Small intestine (tissue), 7 donors: Measurements from ENCODE around the gene RAPGEF4. TPM values are rescaled to one million over a fixed set of nuclear protein-coding genes. Genes with fewer than 3 reads are reported as not detected.
A peak's percentile ranks its signal among the peaks of the same experiment; 100 is the strongest.

Source experiments
- DNase-seq, 2 donors: peaks; one replicate each; pipeline versions ENCODE4 v3.0.0 to v3.0.0-alpha.2; 2013
- FAIRE-seq: peaks from 2 replicates; lab custom pipeline; 2012; peaks lifted over from hg19 to GRCh38; lab: Jason Lieb, UNC
- H3K27ac ChIP-seq, 3 donors: one replicate each; pipeline ENCODE4 v1.5.1; 2013; ENCODE audit warnings: low read length in 2 of 3, mild to moderate bottlenecking in 2 of 3, control low read depth in 1 of 3, inconsistent platforms in 1 of 3, low read depth in 1 of 3, moderate library complexity in 1 of 3
- H3K27me3 ChIP-seq, 3 donors: one replicate each; pipeline ENCODE4 v1.6.1; 2013; ENCODE audit warnings: low read length in 3 of 3, inconsistent platforms in 1 of 3; ENCODE audit not compliant: control insufficient read depth in 3 of 3, insufficient read depth in 3 of 3
- H3K36me3 ChIP-seq, 3 donors: one replicate each; pipeline ENCODE4 v1.6.1; 2013; ENCODE audit warnings: low read length in 3 of 3, inconsistent platforms in 1 of 3, low read depth in 1 of 3, mild to moderate bottlenecking in 1 of 3, moderate library complexity in 1 of 3; ENCODE audit not compliant: control insufficient read depth in 3 of 3, insufficient read depth in 2 of 3
- H3K4me1 ChIP-seq, 3 donors: one replicate each; pipeline ENCODE4 v1.6.1; 2013; ENCODE audit warnings: low read length in 2 of 3, inconsistent platforms in 1 of 3, low read depth in 1 of 3, mild to moderate bottlenecking in 1 of 3, moderate library complexity in 1 of 3; ENCODE audit not compliant: control insufficient read depth in 3 of 3, insufficient read depth in 2 of 3
- H3K4me3 ChIP-seq, 3 donors: one replicate each; pipeline ENCODE4 v1.5.1; 2013; ENCODE audit warnings: low read length in 3 of 3, control low read depth in 1 of 3, inconsistent platforms in 1 of 3, low read depth in 1 of 3, mild to moderate bottlenecking in 1 of 3, moderate library complexity in 1 of 3
- H3K9me3 ChIP-seq, 2 donors: one replicate each; pipeline ENCODE4 v1.6.1; 2013; ENCODE audit warnings: low read depth in 1 of 2, low read length in 1 of 2; ENCODE audit not compliant: control insufficient read depth in 2 of 2, insufficient read depth in 1 of 2
- WGBS, 3 donors: extraction: QIAGEN DNeasy Blood & Tissue Kit; methylation state at CpG; one replicate each; pipeline ENCODE4 v1.1.7; 2013; 5-methylcytosine and 5-hydroxymethylcytosine counted together
- polyA plus RNA-seq, 4 donors: library from polyadenylated mRNA; stranded (reverse) in 3 of 4; unstranded in 1 of 4; fragments of 200-250 nt in 3 of 4; fragments of 120-200 nt in 1 of 4; gene quantifications; one replicate each; pipeline versions ENCODE4 v1.2.1 to v1.2.3, GENCODE V29; 2013
- donor health status: healthy with polysubstance abuse.
- donor health status: control.
- donor health status: control.
- donor health status: Bipolar disorder and iron deficiency.
- donor health status: healthy.

RAPGEF4 gene
- polyA plus RNA-seq, 4 donors, result 0.45 to 7.2 (median 3.4) TPM

- Histone ChIP-seq H3K27me3 (peaks cover 0 to 4% (median 0%) of the 10 kb centered on the region in 3 donors), H3K36me3 (peaks cover 0 to 2% (median 0%) of the 10 kb centered on the region in 3 donors), H3K4me3 (no peak overlapping the region), H3K9me3 (peaks cover 0 to 10% of the 10 kb centered on the region in 2 donors), H3K27ac (no peak overlapping the region), H3K4me1 (peaks cover 0 to 3% (median 0%) of the 10 kb centered on the region in 3 donors)
- FAIRE-seq, result no peak
- 37 to 40% (median 38%) methylated on average over 2 of the region's 2 CpGs for WGBS, 3 donors
- DNase-seq, result no peak
Observed at GRCh38 chr2:172751564-172751963, 15.9 kb downstream of the RAPGEF4 start.

- FAIRE-seq (no peak), DNase-seq (peak in 1 of 2 donors; percentile 11)
- H3K36me3 ChIP-seq, result no peaks in the 10 kb centered on the region
- H3K27ac ChIP-seq, result no peak overlapping the region
- 69 to 81% (median 78%) methylated on average over 3 of the region's 3 CpGs for WGBS, 3 donors
- H3K9me3 ChIP-seq, result peaks cover 0 to 5% of the 10 kb centered on the region in 2 donors
- H3K27me3 ChIP-seq, result peaks cover 0 to 4% (median 0%) of the 10 kb centered on the region in 3 donors
- H3K4me3 ChIP-seq, result no peak overlapping the region
- H3K4me1 ChIP-seq, result peaks cover 0 to 3% (median 0%) of the 10 kb centered on the region in 3 donors
Observed at GRCh38 chr2:172753610-172754009, 18.0 kb downstream of the RAPGEF4 start.

- H3K4me3 ChIP-seq, result no peak overlapping the region
- DNase-seq (no peak), FAIRE-seq (no peak)
- H3K27ac ChIP-seq, result no peak overlapping the region
- H3K9me3 ChIP-seq, result peaks cover 0 to 13% of the 10 kb centered on the region in 2 donors
- WGBS, 3 donors, result 72 to 93% (median 80%) methylated on average over 2 of the region's 2 CpGs
- H3K36me3 ChIP-seq, result no peaks in the 10 kb centered on the region
- H3K4me1 ChIP-seq, result no peaks in the 10 kb centered on the region
- peaks cover 0 to 4% (median 0%) of the 10 kb centered on the region in 3 donors for H3K27me3 ChIP-seq
Observed at GRCh38 chr2:172759441-172759840, 23.8 kb downstream of the RAPGEF4 start.

GRCh38 chr2:172761306-172761705 lies 25.7 kb downstream of the RAPGEF4 start:
- H3K4me3 ChIP-seq, result no peak overlapping the region
- peaks cover 0 to 2% (median 0%) of the 10 kb centered on the region in 3 donors for H3K27me3 ChIP-seq
- FAIRE-seq (no peak), DNase-seq (no peak)
- peaks cover 0 to 13% of the 10 kb centered on the region in 2 donors for H3K9me3 ChIP-seq
- no peak overlapping the region for H3K27ac ChIP-seq
- H3K4me1 ChIP-seq, result no peaks in the 10 kb centered on the region
- H3K36me3 ChIP-seq, result no peaks in the 10 kb centered on the region
- 88 to 95% (median 95%) methylated on average over 4 of the region's 4 CpGs for WGBS, 3 donors

GRCh38 chr2:172762574-172762973 lies 26.9 kb downstream of the RAPGEF4 start:
- FAIRE-seq, result no peak
- Histone ChIP-seq H3K27me3 (no peaks in the 10 kb centered on the region), H3K27ac (no peak overlapping the region), H3K4me3 (no peak overlapping the region), H3K9me3 (peaks cover 0 to 13% of the 10 kb centered on the region in 2 donors), H3K36me3 (no peaks in the 10 kb centered on the region), H3K4me1 (no peaks in the 10 kb centered on the region)
- 35 to 63% (median 37%) methylated on average over 2 of the region's 2 CpGs for WGBS, 3 donors
- peak in 1 of 2 donors; percentile 20 for DNase-seq

- Histone ChIP-seq H3K27ac (no peak overlapping the region), H3K4me1 (no peaks in the 10 kb centered on the region), H3K4me3 (no peak overlapping the region), H3K27me3 (no peaks in the 10 kb centered on the region), H3K9me3 (peaks cover 0 to 13% of the 10 kb centered on the region in 2 donors), H3K36me3 (no peaks in the 10 kb centered on the region)
- DNase-seq (no peak), FAIRE-seq (no peak)
- WGBS, 3 donors, result 70 to 83% (median 80%) methylated on average over 2 of the region's 2 CpGs
Observed at GRCh38 chr2:172763079-172763478, 27.4 kb downstream of the RAPGEF4 start.

- H3K27me3 ChIP-seq, result no peaks in the 10 kb centered on the region
- DNase-seq (no peak), FAIRE-seq (no peak)
- no peak overlapping the region for H3K27ac ChIP-seq
- H3K4me1 ChIP-seq, result no peaks in the 10 kb centered on the region
- no peak overlapping the region for H3K4me3 ChIP-seq
- no peaks in the 10 kb centered on the region for H3K36me3 ChIP-seq
- H3K9me3 ChIP-seq, result peaks cover 0 to 13% of the 10 kb centered on the region in 2 donors
- WGBS, 3 donors, result 53 to 76% (median 62%) methylated on average over 4 of the region's 4 CpGs
Observed at GRCh38 chr2:172765662-172766061, 30.0 kb downstream of the RAPGEF4 start.

- Histone ChIP-seq H3K4me1 (no peaks in the 10 kb centered on the region), H3K9me3 (peaks cover 0 to 3% of the 10 kb centered on the region in 2 donors), H3K36me3 (no peaks in the 10 kb centered on the region), H3K27me3 (no peaks in the 10 kb centered on the region), H3K27ac (no peak overlapping the region), H3K4me3 (no peak overlapping the region)
- DNase-seq, result no peak
- FAIRE-seq, result no peak
- WGBS, 3 donors, result 86 to 95% (median 86%) methylated on average over 4 of the region's 4 CpGs
Observed at GRCh38 chr2:172768401-172768800, 32.8 kb downstream of the RAPGEF4 start.

GRCh38 chr2:172769879-172770278 lies 34.2 kb downstream of the RAPGEF4 start:
- no peaks in the 10 kb centered on the region for H3K27me3 ChIP-seq
- no peak overlapping the region for H3K4me3 ChIP-seq
- H3K4me1 ChIP-seq, result no peaks in the 10 kb centered on the region
- H3K36me3 ChIP-seq, result no peaks in the 10 kb centered on the region
- 57 to 63% (median 63%) methylated on average over 1 of the region's 1 CpG for WGBS, 3 donors
- DNase-seq, result no peak
- peaks cover 0 to 3% of the 10 kb centered on the region in 2 donors for H3K9me3 ChIP-seq
- FAIRE-seq, result no peak
- H3K27ac ChIP-seq, result no peak overlapping the region
